HG03159 (cell line): ENCODE measurements around the gene ASCC3.

Experiments
- ATAC-seq: cut with Tn5 transposase; IDR thresholded peaks from one replicate; pipeline ENCODE4 v1.9.1; 2021; ENCODE audit warnings: mild to moderate bottlenecking, moderate library complexity; ENCODE audit not compliant: unreplicated experiment

ASCC3 gene

GRCh38 chr6:100612094-100612493 lies 269.0 kb downstream of the ASCC3 start:
- ATAC-seq: no peak

- no peak for ATAC-seq
Observed at GRCh38 chr6:100599088-100599770, 281.9 kb downstream of the ASCC3 start.

DNA sequence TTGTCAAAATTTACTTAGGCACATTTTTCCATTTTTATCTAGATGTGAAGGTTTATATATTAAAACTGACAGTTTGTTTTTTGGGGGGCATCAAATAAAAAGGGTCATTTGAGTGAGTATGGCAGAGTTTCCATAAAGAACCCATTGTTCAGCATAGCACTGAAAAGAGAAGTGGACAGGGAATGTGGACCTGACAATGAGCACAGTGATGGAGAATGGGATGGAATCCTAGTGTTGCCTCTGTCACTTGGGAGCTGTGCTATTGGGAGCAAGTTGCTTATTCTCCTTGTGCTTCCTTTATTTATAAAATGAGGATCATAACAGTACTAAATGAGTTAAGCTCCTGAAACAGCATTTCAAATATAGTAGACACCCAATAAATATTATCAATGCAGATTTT lies 285.7 kb downstream of the ASCC3 start:
- ATAC-seq: no peak

DNA sequence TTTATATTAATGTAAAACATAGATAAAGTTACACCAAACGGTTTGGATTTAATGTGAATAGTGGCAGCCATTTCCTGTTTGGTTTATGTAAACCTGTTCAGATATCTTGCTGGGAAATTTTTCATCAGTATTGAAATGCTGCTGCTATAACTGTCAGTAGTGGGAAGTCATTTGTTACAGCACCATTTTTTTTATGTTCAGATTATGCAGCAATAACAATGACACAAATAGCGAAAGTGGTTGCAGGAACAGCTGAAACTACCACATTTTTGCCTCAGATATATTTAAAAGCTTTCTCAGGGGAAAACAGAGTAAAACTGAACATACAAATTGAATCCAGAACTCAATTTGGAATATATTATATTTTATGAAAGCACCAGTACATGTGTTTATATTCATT lies 287.6 kb downstream of the ASCC3 start:
- no peak for ATAC-seq

DNA sequence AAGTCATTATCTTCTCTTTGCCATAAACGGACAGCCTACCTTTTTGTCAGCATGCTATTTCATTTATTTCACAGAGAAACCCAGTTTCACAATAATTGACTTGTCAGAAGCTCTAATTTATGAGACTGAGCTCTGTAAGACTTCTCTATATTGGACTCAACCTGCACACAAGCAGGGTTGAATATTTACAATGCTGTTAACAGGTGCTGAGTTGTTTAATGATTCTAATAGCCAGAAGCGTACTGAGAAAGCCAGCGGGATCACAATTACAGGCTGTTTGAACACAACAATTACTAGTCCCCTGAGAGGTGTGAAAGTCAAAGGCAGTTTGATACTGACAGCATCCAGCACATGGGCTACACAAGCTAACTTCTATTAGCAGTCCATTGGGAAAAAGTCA lies 288.2 kb downstream of the ASCC3 start:
- ATAC-seq: no peak

DNA sequence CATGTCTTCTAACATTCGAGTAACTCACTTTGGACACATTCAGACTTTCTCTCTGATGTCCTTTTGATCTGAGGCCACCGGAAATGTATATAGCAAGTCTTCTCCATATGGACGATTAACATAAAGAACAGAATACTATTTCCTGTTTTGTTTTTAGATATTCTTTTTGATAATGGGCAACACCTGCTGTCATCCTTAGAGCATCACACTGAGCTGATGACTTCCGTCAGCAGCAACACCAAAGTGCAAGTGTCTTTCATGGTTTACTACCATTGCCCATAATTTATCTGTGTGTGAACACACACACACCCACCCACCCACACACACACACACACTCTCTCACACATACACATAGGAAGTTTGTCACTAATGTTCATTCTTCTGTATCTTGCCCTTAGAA lies 303.7 kb downstream of the ASCC3 start:
- no peak for ATAC-seq

DNA sequence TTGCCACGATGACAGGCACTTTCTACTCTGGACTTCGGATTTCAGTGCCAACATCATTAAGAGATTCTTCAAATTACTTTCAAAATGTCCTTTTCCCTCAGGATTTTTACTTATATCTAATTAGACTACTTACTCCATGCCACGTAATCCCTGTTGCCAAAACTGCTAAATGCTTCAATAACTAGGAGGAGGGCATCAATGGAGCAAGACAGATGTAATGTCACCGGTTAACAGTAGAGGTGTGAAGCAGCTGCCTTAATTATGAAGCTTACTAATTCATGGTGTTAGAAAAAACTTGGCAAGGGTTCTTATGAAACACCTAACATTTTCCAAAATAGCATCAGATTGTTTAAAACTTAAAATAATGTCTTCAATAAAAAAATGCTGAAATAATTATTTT lies 305.2 kb downstream of the ASCC3 start:
- no peak for ATAC-seq

DNA sequence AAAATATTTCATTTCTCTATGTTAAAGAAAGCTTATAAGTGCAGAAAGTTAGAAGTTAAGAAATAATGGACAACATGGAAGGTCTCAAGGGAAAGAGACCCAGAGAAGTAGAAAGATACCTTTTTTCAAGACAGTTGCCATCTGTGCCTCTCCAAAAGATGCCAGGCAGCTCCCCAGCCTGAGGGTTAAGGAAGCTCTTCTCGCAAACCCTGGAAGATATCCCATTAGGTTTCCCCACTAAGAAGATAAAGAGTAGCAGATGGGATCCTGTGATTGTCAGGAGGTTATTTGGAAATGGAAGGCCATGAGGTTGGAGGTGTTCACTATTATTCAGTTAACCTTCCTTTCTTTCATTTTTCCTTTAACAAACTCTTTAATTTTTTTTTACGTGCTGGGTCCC lies 306.3 kb downstream of the ASCC3 start:
- no peak for ATAC-seq

DNA sequence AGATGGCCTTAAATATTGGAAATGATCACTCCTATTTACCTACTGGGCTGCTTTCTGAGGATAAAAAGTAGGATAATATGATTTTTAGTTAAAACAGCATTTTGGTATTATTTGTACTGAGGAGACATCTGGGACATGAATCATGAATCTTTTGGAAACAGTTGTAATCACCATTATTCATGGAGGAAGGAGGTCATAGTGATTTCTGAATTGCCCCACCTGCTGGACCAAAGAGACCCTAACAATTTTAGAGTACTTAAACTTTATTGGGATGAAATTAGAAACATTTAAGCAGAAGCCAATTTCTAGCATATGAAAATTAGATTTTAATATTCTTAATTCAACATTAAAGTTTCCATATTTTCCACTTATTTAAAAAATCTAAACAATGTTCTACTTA lies 308.0 kb downstream of the ASCC3 start:
- ATAC-seq: no peak

DNA sequence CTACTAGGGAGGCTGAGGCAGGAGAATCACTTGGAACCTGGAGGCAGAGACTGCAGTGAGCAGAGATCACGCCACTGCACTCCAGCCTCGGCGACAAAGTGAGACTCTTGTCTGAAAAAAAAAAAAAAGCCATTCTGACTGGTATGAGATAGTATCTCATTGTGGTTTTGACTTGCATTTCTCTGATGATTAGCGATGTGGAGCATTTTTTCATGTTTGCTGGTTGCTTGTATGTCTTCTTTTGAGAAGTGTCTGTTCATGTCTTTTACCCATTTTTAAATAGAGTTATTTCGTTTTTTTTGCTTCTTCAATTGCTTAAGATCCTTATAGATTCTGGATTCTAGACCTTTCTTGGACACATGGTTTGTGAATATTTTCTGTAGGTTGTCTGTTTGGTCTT lies 312.9 kb downstream of the ASCC3 start:
- ATAC-seq: no peak

- no peak for ATAC-seq
Observed at GRCh38 chr6:100566563-100566962, 314.6 kb downstream of the ASCC3 start.

DNA sequence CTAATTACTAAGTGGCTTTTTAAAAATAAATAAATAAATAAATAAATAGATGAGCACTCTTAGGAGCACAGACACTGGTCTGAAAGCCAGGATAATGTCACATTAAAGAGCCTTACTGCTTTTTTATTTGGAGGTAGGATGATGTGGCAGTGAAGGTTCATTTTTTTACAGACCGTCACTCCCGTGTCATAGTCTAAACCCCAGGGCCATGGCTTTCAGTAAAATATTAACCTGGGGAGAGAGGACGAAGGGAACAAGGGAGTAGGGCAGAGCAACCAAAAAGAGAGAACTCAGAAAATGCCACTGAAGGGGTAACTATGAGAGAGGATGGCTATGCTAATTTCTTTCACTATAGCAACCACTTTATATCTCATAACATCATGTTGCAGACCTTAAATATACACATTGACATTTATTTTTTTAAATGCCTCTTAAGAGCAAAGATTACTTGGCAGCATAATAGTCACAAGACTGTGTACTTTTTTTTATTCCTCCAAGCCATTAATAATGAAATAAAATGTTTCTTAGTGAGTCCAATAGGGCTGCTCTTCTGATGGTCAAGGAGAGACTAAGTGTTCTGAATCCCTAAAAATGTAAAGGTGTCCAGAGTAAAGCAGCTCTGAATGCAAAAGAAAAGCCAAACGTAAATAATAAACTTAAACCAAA lies 315.6 kb downstream of the ASCC3 start:
- no peak for ATAC-seq

DNA sequence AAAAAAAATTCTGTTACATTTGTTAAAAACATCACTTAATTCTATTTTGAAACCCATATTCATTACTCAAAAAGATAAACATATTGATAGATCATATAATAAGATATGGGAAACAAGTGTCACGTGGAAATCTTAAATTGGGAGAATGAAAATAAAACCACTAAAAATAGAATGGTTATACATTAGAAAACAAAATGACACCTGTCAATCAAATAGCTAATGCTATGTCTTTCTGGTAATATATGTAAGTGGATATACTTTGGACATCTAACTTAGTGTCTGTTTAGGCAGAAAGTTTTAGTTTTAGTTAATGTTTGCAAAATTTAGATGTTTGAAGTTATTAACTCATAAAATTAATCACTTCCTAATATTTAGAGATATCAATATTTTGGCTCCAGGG lies 321.3 kb downstream of the ASCC3 start:
- no peak for ATAC-seq

GRCh38 chr6:100554228-100554627 lies 326.9 kb downstream of the ASCC3 start:
- ATAC-seq: no peak

- ATAC-seq: no peak
Observed at GRCh38 chr6:100553243-100553642, 327.9 kb downstream of the ASCC3 start.

- no peak for ATAC-seq
Observed at GRCh38 chr6:100549406-100550167, 331.5 kb downstream of the ASCC3 start.

DNA sequence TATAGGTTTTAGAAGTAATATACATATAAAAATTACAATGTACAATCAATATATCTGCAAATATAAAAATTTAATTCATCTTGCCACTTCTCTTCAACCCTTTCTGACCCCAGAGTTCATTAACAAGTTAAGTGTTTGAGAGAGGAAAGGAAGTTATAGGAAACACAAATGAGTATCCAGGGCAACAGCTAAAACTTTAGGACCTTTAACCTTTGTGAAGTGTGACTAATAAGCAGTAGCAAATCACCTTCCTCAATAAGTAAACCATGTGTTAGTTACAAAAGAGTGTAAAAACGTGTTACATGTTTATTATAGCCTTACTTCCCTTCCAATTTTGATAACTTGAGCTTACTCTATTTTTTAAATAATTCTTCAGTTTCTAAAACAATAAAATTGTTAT lies 343.0 kb downstream of the ASCC3 start:
- ATAC-seq: no peak

GRCh38 chr6:100518588-100518987 lies 362.5 kb downstream of the ASCC3 start:
- ATAC-seq: no peak

GRCh38 chr6:100517633-100518032 lies 363.5 kb downstream of the ASCC3 start:
- no peak for ATAC-seq

- no peak for ATAC-seq
Observed at GRCh38 chr6:100517106-100517505, 364.0 kb downstream of the ASCC3 start.

GRCh38 chr6:100514660-100515059 lies 366.5 kb downstream of the ASCC3 start:
- ATAC-seq: no peak

DNA sequence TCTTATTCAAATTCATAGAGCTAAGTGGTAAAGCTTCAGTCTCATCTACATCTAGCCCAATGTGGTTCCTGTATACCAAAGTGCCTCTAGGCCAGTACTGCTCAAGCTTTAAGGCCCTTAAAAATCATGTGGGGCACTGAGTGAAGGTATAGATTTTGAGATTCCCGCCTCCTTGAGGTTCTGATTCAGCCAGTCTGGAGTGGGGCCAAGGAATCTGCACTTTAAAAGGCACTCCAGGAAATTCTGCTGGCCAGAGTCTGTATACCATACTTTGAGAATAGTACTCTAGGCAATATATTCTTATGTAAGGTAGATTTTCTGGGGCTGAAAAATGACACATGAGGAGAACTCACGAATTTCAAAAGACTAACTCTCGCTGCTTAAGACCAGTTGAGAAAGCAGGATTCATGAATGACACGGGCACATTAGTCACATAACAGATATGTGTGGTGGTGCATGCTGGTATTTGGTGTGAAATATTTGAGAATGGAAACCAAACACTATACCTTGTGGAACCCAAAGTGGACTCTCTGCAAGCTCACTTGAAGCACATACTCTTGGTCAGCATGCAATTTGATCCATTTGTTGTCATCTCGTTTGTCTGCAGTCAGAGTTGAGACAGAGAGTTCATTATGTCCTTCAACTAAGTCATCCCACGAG lies 368.8 kb downstream of the ASCC3 start:
- no peak for ATAC-seq
